Inflammatory macrophage (primary cell): Measurements from ENCODE around the gene MRPL9.

ENCODE experiments used
- DNase-seq, 2 donors: peaks; one replicate each; pipeline ENCODE4 v3.0.0-alpha.2; 2020 to 2022

MRPL9 gene

DNA sequence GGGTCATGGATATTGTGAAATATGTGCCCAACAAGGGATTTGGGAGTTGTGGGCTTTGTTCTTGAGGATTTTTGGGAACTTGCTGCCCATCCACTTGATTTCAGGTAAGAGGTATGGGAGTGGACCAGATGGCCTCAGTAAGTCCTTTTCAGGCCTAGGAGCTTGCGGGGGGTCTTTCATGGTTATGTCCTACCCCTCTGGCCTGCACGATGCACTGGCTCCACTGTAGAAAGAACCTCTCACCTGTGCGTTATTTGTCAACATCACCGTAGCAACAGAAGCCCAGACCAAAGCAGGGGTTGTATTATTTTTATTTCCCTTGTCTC, 33.4 kb downstream of the MRPL9 start:
- no peak for DNase-seq

DNA sequence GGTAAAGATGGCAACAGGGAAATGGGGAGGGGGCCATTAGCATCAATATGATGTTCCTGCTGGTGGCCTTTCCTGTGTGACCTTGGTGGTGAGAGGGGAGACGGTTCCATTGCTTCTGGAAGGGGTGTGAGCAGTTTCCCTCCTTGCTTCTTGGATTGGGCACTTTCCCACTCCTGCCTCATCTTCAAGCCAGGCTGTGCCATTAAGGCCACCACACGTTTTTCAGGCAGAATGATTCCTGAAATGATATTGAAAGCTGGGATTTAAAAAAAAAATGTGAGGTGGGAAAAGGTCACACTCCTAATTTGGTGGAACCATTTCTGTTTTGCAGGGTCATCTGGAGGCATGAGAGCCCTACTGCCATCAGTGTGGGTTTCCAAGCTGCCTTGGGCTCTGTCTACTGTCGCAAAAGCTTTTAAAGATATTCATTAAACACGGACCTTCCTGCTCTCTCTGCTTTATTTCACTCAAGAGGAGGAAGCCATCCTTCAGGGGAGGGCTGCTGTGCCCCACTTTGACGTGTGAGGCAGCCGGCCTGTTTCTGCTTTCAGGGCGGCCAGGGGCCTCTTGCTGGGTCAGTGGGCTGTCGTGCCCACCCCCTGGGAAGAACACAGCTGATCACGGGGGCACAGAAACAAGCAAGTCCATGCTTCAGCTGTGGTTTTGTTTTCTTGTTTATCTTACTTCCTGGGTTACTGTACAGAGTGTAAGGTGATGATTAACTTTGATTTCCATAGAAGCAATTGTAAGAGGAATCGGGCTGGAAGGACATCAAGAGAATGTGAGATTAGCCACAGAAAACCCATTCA, 33.9 kb downstream of the MRPL9 start:
- DNase-seq: no peak

DNA sequence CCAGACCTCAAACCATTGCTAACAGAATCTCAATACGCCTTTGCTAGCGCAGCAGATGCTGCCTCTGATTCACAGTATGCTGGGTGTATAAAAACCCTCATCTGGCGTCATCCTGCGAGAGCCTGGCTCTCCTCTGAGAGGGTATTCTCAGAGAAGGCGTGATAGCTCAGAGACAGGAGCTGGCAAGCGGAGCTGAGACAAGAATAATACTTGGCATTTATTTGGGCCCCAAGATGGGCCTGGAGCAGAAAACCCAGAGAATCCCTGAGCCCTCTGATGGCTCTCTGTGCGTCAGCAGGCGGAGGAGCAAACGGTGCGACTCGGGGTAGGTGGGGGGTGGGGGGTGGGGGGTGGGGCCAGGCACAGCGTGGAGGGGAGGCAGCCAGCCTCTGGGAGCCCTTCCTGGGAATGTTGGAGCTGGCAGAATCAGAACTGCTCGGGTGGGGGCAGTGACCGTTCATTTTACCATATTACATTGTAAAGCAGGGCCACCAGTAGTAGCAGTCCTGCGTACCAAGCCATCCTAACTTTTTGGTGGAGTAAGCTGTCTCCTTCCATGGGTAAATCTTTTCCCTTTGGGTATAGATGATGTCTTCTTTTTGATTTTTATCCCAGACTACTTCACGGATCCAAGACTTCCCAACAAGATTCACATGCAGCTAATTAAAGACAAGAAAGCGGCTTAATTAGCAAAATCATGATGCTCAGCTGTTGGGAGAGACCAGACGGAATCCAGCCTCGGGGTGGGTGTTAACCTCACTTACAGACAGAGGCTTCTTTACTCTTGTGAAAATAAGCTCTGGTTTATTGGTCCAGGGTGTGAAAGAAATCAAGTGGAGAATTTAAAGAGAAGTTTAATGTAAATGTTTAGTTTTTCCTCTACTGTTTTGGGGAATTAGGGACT, 34.9 kb downstream of the MRPL9 start:
- no peak for DNase-seq

DNA sequence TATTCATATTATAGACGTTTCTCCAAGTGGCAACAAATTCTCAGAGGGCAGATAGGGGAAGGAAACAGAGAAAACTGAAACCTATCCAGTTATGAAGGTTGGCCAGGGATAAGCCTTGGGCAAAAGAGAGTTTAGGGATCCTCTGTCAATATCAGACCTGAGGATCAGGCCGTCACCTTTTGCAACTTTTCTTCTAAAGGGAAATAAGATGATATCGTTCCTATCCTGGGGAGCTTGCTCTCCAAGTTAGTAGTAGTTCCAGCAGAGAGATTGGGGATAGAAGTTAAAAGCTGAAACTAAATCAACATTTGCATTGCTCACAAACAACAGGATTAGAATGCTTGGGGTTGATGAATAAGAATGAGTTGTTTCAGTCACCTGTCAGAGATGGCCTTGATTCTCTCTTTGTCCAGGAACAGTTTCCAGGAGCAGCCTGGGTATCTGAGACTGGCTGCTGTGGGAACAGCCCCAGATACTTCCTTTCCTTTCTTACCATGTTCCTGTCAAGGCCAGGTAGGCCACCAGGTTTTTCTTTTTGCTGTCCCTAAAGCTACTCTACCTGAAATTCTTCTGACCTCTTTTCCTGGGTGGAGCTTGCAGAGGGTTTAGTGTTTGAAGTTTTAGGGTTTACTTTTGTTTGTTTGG, 39.4 kb downstream of the MRPL9 start:
- DNase-seq: no peak

DNA sequence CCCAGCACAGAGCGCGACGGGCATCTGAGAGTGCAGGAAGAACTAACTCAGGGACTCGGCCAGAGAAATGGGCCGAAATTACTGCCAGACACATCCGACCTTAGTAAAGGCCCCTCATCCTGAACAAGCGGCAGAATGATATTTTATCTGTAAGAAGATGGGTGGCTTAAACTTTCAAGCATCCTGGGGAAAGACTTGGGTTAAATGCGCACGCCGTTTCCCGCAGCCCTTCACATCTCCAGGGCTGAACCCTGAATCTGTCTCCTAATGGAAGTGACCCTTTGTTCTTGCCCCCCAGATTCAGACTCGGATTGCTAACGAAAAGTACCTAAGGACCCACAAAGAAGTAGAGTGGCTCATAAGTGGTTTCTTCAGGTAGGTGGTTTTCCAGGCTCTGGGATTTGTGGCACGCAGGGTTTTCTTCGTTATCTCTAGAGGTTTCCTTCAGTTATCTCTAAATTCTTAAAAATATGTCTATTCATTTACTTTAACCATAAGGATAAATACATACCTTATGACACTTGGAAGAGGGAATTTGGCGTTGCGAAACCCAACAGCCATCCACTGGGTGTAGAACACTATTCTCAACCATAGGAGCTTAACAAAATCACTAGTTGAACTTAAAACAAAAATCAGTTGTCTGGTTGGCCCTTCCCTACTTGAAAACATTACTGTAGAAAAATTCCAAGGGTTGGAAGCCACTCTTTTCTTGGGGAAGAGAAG, 41.3 kb downstream of the MRPL9 start:
- DNase-seq: no peak

DNA sequence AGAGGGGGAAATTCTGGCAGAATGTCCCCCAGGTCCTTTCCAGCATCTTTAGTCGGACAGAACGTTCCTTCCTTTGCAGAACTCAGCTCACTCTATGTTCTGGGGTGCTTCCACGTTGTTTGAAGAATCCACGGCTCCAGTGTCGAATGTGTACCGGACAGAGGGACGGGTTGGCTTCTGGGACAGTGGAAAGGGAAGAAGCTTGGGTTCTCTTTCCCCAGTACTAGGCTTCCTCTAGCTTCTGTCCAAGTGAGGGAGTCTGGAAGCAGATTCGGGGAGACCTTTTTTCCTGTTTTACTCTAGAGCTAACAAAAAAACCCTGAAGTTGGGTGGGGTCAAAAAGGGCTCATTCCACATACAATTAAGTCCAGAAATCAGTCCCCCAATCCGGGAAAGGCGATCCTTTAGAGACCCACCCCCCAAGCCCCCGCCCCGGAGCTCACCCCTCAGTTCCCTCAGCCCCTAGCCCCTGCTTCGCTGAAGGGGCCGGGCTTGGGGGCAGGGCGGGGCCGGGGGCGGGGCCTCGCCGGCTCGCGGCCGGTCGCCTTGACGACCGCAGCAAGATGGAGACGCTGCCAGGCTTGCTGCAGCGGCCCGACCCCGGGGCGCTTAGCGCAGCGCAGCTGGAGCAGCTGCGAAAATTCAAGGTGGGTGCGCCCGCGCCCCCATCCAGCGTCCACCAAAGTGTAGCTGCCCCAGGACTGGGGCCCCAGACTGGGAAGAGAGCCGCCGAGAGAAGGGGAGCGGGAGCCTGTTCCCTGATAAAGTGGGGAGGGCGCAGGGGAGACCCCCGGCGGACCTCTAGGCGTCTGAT, 42.1 kb downstream of the MRPL9 start, which contains the start of gene RIIAD1:
Gene RIIAD1, plus strand, starts transcription at position 549 of the 814 bp plus-strand sequence. Its CDS starts 15 bp downstream, at position 564.
- peak; percentile 4 to 21 for DNase-seq

DNA sequence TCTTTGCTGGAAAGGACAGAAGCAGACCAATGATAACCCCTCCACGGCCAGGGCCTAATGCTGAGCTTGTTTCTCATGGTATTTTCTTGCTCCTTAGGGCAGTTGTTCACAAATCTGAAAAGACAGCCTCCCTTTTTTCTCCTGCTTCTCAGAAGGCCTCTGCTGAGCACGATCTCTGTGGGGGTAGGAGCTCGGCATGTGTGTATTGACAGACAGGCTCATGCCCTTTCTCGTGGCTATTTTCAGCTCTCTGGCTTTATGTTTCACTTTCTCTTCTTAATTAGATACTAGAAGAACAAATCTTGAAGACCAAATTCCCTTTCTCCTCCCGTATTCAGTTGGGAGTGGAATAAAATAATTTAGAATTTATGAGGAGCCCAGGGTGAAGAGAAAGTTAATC, 42.7 kb downstream of the MRPL9 start:
- DNase-seq: peak in 1 of 2 donors; percentile 9

DNA sequence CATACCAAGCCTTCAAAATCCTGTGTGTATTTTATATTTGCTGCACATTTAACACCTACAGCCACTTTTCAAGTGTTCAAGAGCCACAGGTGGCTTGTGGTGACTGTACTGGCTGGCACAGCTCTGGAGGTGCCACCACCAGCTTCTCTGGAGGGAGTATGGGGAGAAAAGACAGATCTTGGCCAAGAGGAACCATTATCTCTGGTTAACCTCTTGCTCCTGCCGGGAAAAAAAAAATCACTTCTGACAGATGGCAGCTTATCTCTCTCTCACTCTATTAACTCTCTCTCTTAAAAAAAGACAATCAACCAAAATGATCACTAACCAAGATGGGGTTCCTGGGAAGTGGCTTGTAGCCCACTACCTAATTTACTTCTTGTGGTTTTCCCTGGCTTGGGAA, 43.2 kb downstream of the MRPL9 start:
- no peak for DNase-seq

DNA sequence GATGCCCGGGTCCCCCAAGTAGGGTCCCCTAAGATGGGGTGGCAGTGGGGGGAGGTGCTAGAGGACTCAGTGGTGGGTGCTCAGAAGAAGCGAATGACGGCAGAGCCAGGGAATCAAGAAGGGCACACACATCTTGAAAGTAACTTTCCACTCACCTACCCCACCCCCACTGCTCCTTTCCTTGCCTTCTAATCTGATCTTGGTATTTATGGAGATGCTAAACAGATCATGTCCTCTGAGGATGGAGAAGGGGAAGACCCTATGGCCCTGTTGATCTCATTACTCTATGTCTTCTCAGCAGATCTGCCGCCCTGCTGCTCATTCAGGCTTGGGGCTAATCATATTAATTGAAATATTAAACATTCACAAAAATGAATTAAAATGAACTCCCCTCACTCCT, 44.6 kb downstream of the MRPL9 start:
- no peak for DNase-seq

DNA sequence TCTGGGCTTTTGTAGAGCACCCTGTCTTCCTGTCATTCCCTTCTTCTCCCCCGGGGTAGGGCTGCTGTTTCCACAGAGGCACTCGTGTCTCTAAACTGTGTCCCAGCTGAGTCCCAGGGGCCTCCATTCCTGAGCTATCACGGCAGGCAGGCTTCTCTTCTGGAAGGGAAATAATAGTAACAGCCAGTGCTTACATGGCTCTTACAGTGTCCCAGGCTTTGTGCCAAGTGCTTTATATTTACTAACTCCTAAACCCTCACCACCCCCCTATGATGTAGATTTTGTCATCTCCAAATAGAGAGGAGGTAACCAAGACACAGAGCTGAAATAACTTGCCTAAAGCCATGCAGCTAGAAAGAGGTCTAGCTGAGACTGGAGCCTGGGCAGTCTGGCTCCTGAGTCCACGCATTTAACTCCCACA, 45.3 kb downstream of the MRPL9 start:
- no peak for DNase-seq

DNA sequence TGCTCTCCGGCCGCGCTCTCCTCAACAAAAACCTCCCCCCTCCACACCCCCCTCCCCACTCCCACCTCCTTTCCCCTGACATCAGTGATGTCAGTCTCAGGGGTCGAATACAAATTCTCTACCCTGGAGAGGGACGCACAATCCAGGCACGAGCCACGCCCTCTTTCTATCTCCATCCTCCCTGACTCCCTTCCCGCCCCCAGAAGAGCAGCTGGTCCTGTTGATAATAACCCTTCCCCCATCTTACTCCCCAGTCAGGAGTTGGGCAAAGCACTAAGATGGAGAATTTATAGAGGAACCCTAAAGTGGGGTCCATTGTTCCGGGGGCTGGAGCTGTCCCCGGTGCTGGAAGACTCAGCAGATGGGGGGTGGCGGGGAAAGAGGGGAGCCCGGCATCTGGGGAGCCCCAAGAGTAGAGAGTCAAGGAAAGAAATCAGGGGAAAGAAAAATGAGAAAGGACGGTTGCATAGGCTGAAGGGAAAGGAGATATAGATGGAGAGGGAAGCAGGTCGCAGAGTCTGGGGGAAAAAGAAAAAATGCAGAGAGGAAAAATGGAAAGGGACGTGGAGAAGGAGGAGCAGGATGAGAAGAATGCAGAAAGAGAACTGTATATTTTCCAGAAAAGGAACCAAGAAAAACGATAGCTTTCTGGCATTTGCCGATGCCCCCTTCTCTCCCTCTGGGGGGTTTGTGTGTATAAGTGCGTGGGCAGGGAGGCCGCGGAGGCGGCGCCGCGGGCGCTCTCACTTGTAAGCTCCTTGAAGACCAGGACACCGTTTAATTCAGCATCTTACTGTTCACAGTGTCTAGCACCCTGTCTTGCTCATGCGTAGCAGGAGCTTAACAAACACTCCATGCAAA, 46.3 kb downstream of the MRPL9 start, which contains the start of gene CELF3:
Gene CELF3, minus strand, starts transcription at position 33 of the 861 bp plus-strand sequence. CDS start 783 bp downstream, outside the sequence.
- DNase-seq: no peak

DNA sequence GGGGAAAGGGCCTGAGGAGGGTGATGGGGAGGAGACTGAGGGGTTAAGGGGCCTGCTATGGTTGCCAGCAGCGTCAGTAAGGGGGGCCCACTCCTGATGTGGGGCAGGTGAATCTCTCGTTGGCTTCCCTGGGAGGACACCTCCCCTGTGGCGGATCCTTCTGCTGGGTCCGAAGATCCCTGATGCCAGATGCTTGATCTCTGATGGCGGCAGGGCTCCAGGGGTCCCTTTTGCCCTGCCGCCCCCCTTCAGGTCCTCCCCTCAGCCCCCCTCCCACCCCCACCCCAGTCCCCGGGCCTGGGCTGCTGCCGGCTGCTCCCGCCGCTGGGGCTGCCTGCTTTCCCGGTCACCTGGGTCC, 46.9 kb downstream of the MRPL9 start:
- DNase-seq: no peak

DNA sequence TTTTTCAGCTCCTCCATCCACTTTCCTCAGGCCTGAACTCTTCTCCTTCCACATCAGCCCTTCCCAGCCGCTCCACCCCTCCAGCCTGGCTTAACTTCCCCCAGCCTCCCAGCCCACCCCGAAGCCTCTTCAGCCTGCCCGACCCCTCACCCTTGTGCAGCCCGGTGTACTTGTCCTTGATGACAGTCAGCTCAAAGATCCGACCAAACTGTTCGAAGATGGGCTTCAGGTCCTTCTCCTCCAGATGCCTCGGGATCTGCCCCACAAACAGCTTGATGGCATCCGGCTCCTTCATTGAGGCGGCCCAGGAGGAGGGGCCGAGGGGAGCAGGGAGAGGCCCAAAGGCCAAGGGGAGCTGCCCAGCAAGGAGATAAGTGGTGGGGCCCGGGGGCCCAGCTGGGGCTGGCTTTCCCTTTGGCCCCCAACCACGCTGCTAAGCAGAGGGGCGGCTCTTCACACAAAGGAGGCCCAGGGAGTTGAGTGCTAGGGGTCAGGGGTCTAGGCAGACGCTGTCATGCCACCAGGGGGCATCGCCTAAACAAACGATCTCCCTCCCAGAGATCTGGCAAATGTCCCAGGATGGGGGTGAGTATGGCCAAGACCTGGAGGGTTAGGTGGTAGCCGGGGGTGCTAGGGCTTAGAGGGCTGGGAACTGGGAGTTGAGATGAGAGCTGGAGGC, 47.4 kb downstream of the MRPL9 start:
- DNase-seq: no peak

DNA sequence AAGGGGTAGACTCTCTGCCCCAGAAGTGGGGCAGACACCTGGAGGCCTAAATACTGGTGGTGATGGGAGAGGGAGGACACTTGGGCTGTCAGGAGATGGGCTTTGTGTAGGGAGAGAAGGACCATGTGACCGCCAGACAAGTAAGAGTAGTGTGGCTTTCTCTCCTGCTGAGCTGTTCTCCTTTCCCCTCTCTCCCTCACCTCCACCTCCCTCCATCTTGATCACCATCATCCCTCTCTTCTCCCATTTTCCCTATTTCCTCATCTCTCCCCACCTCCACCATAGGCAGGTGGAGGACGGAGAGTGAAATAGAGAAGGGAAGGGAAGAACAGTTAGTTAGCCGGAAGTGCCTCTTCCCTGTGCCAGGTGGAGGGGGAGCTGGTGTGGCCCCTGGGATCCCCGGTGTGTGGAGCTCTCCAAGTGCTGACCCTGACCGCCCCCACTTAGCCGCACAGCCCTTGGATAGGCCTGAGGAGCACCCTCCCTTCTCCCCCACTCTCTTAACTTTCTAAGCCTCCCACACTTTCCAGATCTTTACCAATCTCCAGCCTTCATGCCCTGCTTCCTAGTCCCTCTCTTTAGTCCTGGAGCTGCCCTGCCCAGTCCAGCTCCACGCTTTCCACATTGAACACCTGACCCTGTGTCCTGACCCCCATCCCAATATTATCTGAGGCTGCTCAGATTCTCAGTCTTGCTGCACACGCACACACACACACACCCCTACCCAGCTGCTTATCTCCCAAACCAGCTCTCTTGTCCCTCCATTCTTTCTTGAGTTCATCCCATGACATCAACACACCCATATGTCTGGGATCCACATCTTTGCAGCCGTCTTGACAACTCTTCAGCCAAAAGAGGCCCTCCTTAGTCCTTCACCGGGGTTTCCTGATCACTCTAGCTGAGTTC, 48.2 kb downstream of the MRPL9 start:
- no peak for DNase-seq

DNA sequence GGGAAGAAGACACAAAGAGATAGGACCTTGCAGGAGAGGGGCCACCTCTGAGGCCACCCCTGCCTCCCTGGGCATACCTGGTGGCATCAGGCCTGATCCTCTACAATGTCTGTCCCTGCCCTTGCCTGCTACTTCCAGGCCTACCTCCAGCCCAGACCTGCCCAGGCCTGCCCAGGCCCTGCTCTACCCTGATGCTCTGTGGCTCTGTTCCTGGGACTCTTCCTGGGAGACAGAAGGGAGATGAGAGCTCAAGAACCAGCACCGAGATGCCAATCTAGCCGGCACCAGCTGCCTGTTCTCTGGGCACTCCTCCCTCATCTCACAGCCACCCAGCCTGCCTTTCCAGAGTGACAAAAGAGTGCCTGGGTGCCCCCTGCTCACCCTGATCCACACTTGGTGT, 49.4 kb downstream of the MRPL9 start:
- no peak for DNase-seq

DNA sequence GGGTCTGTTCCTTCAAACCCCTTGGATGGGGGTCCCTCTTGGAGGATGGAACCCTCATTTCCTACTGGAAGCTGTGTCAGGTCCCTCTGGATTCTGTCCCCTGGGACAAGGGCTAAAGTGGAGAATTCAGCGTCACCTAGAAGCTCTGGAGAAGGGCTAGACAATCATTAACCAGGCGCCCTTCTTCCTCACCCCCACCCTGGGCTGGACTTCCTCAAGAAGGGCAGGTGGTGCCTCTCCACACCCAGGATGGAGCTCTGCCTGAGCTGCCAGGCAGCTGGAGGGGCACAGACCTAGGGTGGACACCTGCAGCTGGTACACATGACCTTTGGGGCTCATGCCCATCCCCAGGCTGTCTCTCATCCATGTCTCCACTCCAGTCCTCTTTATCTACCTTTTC, 50.3 kb downstream of the MRPL9 start:
- DNase-seq: no peak

DNA sequence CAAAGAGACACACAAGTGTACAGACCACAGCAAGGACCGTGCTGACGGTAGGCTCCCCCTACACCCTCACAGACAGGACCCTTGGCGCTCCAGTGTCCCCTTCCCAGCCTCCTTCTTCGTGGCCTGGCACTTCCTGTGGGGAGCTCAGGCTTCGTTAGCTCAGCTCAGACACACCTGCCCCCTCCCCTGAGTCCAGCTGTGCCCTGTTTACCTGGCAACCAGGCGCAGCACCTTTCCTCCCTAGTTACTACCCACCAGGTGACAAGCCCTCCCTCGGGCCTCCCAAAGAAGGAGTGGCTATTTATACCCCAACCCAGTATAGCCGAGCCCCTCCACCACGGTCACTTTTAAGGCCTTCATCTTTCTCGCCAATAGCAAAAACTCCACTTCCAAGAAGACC, 51.3 kb downstream of the MRPL9 start:
- no peak for DNase-seq

DNA sequence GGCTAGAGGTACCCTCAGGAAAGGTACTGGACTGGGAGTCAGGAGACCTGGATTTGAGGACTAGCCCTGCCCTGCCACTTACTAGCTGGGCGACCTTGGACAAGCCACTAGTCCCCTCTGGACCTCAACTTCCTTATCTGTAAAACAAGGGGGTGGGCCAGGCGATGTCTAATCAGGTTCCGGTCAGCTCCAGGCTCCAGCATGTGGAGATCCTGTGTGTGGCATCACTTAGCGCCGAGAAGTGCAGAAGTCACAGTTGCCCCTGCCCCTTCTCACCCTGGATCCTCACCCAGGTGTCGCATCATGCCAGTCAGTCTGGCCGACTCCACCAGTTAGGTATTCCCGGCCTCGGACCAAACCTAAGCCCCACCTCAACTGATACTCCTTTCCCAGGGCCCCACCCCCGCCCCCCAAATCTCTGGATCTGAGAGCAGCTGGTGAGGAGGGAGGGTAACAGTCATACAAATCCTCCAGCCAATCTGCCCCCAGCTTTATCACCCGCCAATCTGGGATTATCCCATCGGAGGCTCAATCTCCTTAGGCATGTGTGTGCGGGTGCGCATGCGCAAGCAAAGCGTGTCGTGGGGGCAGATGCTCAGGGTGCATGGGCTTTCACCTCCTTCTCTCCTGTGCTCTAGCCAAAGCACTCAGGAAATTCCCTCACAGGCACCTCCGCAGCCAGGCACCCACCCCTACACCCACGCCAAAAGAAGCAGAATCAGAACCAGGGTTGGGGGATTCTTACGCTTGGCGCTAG, 52.1 kb downstream of the MRPL9 start:
- no peak for DNase-seq
